Neural cell (in vitro differentiated cells): ENCODE measurements around the gene AGPAT3. TPM values are rescaled to one million over a fixed set of nuclear protein-coding genes. Genes with fewer than 3 reads are reported as not detected.

Experiments
- H2AFZ ChIP-seq: fragments of 200-600, 300-800 bp; sonication (generic), shearing (Covaris generic); 2 replicates; pipeline ENCODE4 v1.6.0; 2014; ENCODE audit warnings: low read depth, mild to moderate bottlenecking, antibody characterized with exemption, low read length, moderate library complexity
- H3F3A ChIP-seq: fragments of 200-600 bp; shearing (Covaris generic); 2 replicates; pipeline ENCODE4 v1.6.1; 2016; ENCODE audit warnings: mild to moderate bottlenecking, moderate library complexity, mixed read lengths, antibody characterized with exemption, low read length; ENCODE audit not compliant: insufficient read depth, poor library complexity, severe bottlenecking
- H3K27ac ChIP-seq: fragments of 200-600, 300-800 bp; sonication (generic), shearing (Covaris generic); 2 replicates; pipeline ENCODE4 v1.5.1; 2014; ENCODE audit warnings: mild to moderate bottlenecking, low read length, moderate library complexity
- H3K27me3 ChIP-seq: fragments of 300-800, 200-600 bp; sonication (generic), shearing (Covaris generic); 2 replicates; pipeline ENCODE4 v1.6.0; 2014; ENCODE audit warnings: mild to moderate bottlenecking, low read depth, low read length, moderate library complexity; ENCODE audit not compliant: insufficient read depth
- H3K36me3 ChIP-seq: fragments of 300-800, 200-600 bp; sonication (generic), shearing (Covaris generic); 2 replicates; pipeline ENCODE4 v1.5.1; 2014; ENCODE audit warnings: mild to moderate bottlenecking, antibody characterized with exemption, low read length, moderate library complexity; ENCODE audit not compliant: insufficient read depth
- H3K4me2 ChIP-seq: fragments of 300-800, 200-600 bp; sonication (generic), shearing (Covaris generic); 2 replicates; pipeline ENCODE4 v1.6.0; 2014; ENCODE audit warnings: mild to moderate bottlenecking, low read length
- H3K4me3 ChIP-seq: fragments of 300-800, 200-600 bp; sonication (generic), shearing (Covaris generic); 2 replicates; pipeline ENCODE4 v1.5.1; 2014; ENCODE audit warnings: mild to moderate bottlenecking, low read length, moderate library complexity
- H3K79me2 ChIP-seq: fragments of 200-600 bp; shearing (Covaris generic); replicated peaks from 2 replicates; pipeline ENCODE4 v1.6.0; 2014; ENCODE audit warnings: mild to moderate bottlenecking, low read length, moderate library complexity; ENCODE audit not compliant: insufficient read depth
- H3K9ac ChIP-seq: fragments of 300-800, 200-600 bp; sonication (generic), shearing (Covaris generic); 2 replicates; pipeline ENCODE4 v1.6.1; 2016; ENCODE audit warnings: mild to moderate bottlenecking, low read length, mixed read lengths
- H3K9me2 ChIP-seq: fragments of 200-600 bp; shearing (Covaris generic); 2 replicates; pipeline ENCODE4 v1.6.1; 2016; ENCODE audit warnings: mild to moderate bottlenecking, low read length, mixed read lengths; ENCODE audit not compliant: insufficient read depth
- H3K9me3 ChIP-seq: fragments of 200-600, 300-800 bp; sonication (generic), shearing (Covaris generic); 2 replicates; pipeline ENCODE4 v1.6.1; 2016; ENCODE audit warnings: mild to moderate bottlenecking, mixed run types, low read length, moderate library complexity, mixed read lengths
- H4K20me1 ChIP-seq: fragments of 200-600 bp; shearing (Covaris generic); 2 replicates; pipeline ENCODE4 v1.6.1; 2016; ENCODE audit warnings: mild to moderate bottlenecking, mixed run types; ENCODE audit not compliant: insufficient read depth
- CTCF ChIP-seq: fragments of 450-650 bp; IDR thresholded peaks from 2 replicates; pipeline ENCODE4 v1.5.1; 2014; ENCODE audit warnings: antibody characterized with exemption, mild to moderate bottlenecking, moderate library complexity; ENCODE audit not compliant: poor library complexity, severe bottlenecking
- EP300 ChIP-seq: fragments of 450-650 bp; conservative IDR thresholded peaks from 2 replicates; pipeline ENCODE4 v1.6.1; 2014; ENCODE audit warnings: antibody characterized with exemption, mild to moderate bottlenecking, moderate library complexity; ENCODE audit not compliant: poor library complexity, severe bottlenecking
- EZH2 ChIP-seq: fragments of 200-600, 300-800 bp; shearing (Covaris generic), sonication (generic); IDR thresholded peaks from 2 replicates; pipeline ENCODE4 v1.6.1; 2014; ENCODE audit warnings: antibody characterized with exemption, low read length, borderline replicate concordance, mild to moderate bottlenecking; ENCODE audit not compliant: insufficient read depth, poor library complexity, severe bottlenecking
- MXI1 ChIP-seq: fragments of 450-650 bp; conservative IDR thresholded peaks from 2 replicates; pipeline ENCODE4 v1.6.1; 2014; ENCODE audit warnings: antibody characterized with exemption, mild to moderate bottlenecking; ENCODE audit not compliant: poor library complexity, severe bottlenecking
- POLR2AphosphoS5 ChIP-seq: IDR thresholded peaks from 2 replicates; pipeline ENCODE4 v1.6.1; 2012
- RAD21 ChIP-seq: fragments of 450-650 bp; conservative IDR thresholded peaks from 2 replicates; pipeline ENCODE4 v1.6.1; 2014; ENCODE audit warnings: antibody characterized with exemption, mild to moderate bottlenecking, moderate library complexity
- REST ChIP-seq: IDR thresholded peaks from 2 replicates; pipeline ENCODE4 v1.6.1; 2012; ENCODE audit warnings: borderline replicate concordance
- SMC3 ChIP-seq: fragments of 450-650 bp; conservative IDR thresholded peaks from 2 replicates; pipeline ENCODE4 v1.6.1; 2014; ENCODE audit warnings: antibody characterized with exemption, mild to moderate bottlenecking, moderate library complexity; ENCODE audit not compliant: poor library complexity
- TAF1 ChIP-seq: IDR thresholded peaks from 2 replicates; pipeline ENCODE4 v1.6.1; 2012; ENCODE audit warnings: low read depth
- polyA plus RNA-seq: library from polyadenylated mRNA; depleted of rRNA; stranded (reverse); fragments of >200 nt; gene quantifications from 2 replicates; pipeline ENCODE4 v1.2.3, GENCODE V29; 2014

The AGPAT3 gene
- polyA plus RNA-seq, 1 donor from 2014 or later: 8.4 TPM

GRCh38 chr21:43907751-43908150 lies 42.7 kb downstream of the AGPAT3 start:
- no peak overlapping the region for H2AFZ ChIP-seq
- no peaks in the 10 kb centered on the region for H3K27me3 ChIP-seq
- H3K79me2 ChIP-seq: no peaks in the 10 kb centered on the region
- no peak overlapping the region for H3K9ac ChIP-seq
- no peak for TF ChIP-seq POLR2AphosphoS5
- TF ChIP-seq CTCF: no peak
- no peak for TF ChIP-seq TAF1
- no peak for TF ChIP-seq EZH2
- TF ChIP-seq EP300: no peak
- no peak for TF ChIP-seq MXI1
- TF ChIP-seq REST: no peak
- TF ChIP-seq RAD21: no peak
- TF ChIP-seq SMC3: no peak
- no peaks in the 10 kb centered on the region for H3K36me3 ChIP-seq
- H3K27ac ChIP-seq: no peak overlapping the region
- H3K9me3 ChIP-seq: no peaks in the 10 kb centered on the region
- H3K4me2 ChIP-seq: no peak overlapping the region
- H3K9me2 ChIP-seq: no peaks in the 10 kb centered on the region
- H3F3A ChIP-seq: no peaks in the 10 kb centered on the region
- no peaks in the 10 kb centered on the region for H4K20me1 ChIP-seq
- no peak overlapping the region for H3K4me3 ChIP-seq

GRCh38 chr21:43908167-43908566 lies 43.1 kb downstream of the AGPAT3 start:
- Histone ChIP-seq H4K20me1 (no peaks in the 10 kb centered on the region), H3K9me2 (no peaks in the 10 kb centered on the region), H3K36me3 (no peaks in the 10 kb centered on the region), H3K4me2 (no peak overlapping the region), H3K27me3 (no peaks in the 10 kb centered on the region), H3K9ac (no peak overlapping the region), H2AFZ (no peak overlapping the region), H3K4me3 (no peak overlapping the region), H3F3A (no peaks in the 10 kb centered on the region), H3K9me3 (no peaks in the 10 kb centered on the region), H3K27ac (no peak overlapping the region), H3K79me2 (no peaks in the 10 kb centered on the region)
- TF ChIP-seq CTCF (no peak), POLR2AphosphoS5 (no peak), SMC3 (no peak), MXI1 (no peak), EP300 (no peak), REST (no peak), RAD21 (no peak), TAF1 (no peak), EZH2 (no peak)
